KMS-11 (cell line): ENCODE data around the gene ZNF710.

ENCODE experiments used
- H2AFZ ChIP-seq: fragments of 200-600 bp; sonication (generic); 2 replicates; pipeline ENCODE4 v1.6.1; 2016; ENCODE audit warnings: antibody characterized with exemption, mixed run types, low read depth
- H3K27ac ChIP-seq: fragments of 200-600 bp; sonication (generic); 2 replicates; pipeline ENCODE4 v1.6.1; 2016; ENCODE audit warnings: mild to moderate bottlenecking, mixed run types
- H3K27me3 ChIP-seq: fragments of 200-600 bp; sonication (generic); 2 replicates; pipeline ENCODE4 v1.6.1; 2017; ENCODE audit warnings: mild to moderate bottlenecking, low read depth, mixed run types, moderate library complexity; ENCODE audit not compliant: insufficient read depth
- H3K36me3 ChIP-seq: fragments of 200-600 bp; sonication (generic); 2 replicates; pipeline ENCODE4 v1.6.1; 2017; ENCODE audit warnings: mild to moderate bottlenecking, mixed run types; ENCODE audit not compliant: insufficient read depth
- H3K4me1 ChIP-seq: fragments of 200-600 bp; sonication (generic); 2 replicates; pipeline ENCODE4 v1.6.1; 2016; ENCODE audit warnings: mild to moderate bottlenecking, low read depth, mixed run types; ENCODE audit not compliant: poor library complexity, severe bottlenecking
- H3K4me2 ChIP-seq: fragments of 200-600 bp; sonication (generic); 2 replicates; pipeline ENCODE4 v1.7.0; 2016; ENCODE audit warnings: mild to moderate bottlenecking, mixed run types
- H3K4me3 ChIP-seq: fragments of 200-600 bp; sonication (generic); IDR thresholded peaks from 2 replicates; pipeline ENCODE4 v1.6.1; 2017; ENCODE audit warnings: low read depth, low read length, mixed read lengths; ENCODE audit not compliant: insufficient read depth
- H3K79me2 ChIP-seq: fragments of 200-600 bp; sonication (generic); 2 replicates; pipeline ENCODE4 v1.6.1; 2016; ENCODE audit warnings: low read depth, mixed run types; ENCODE audit not compliant: insufficient read depth
- H3K9ac ChIP-seq: fragments of 200-600 bp; sonication (generic); 2 replicates; pipeline ENCODE4 v1.6.1; 2016; ENCODE audit warnings: mild to moderate bottlenecking, mixed run types
- H4K20me1 ChIP-seq: fragments of 200-600 bp; sonication (generic); 2 replicates; pipeline ENCODE4 v1.6.1; 2016; ENCODE audit warnings: mild to moderate bottlenecking, mixed run types; ENCODE audit not compliant: insufficient read depth
- TF ChIP-seq, protein P1 (sequence below): fragments of 200-600 bp; sonication (generic); conservative IDR thresholded peaks from 2 replicates; pipeline ENCODE4 v1.6.1; 2017; ENCODE audit warnings: low read depth, mild to moderate bottlenecking, antibody characterized with exemption, low read length, moderate library complexity, mixed read lengths

The ZNF710 gene

DNA sequence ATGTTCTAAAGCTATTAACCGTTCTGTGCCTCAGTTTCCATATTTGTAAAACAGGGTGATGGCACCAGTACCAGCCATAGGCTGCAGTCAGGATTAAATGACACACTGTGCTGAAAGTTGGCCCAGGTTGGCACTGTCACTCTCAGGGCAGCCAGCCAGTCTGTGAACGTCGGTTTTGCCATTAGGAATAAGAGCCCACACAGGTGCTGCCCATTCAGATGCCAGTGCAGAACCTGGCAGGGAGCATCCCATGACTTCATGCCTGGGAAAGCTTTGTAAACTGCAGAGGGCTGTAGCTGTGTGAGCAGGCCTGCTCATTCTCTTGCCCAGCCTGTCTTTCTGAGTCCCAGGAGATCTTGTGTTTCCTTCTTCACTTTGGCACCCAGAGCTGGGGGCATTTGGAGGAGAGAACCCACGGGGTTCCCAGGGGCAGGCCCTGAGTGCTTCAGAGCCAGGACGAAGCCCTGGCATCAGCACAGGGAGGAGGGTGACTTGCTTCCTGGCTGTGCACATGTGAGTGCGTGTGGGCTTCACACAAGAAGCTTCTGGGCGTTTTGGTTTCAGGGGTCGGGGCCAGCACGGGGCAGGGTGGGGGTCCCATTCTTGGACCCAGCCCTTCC, 46.9 kb downstream of the ZNF710 start:
- Histone ChIP-seq H3K4me2 (peak overlapping the region; percentile 81; the same call in 1 of the 2 replicates), H3K4me3 (no peak overlapping the region), H3K9ac (no peak overlapping the region), H4K20me1 (no peaks in the 10 kb centered on the region), H3K27me3 (no peaks in the 10 kb centered on the region), H3K4me1 (peaks cover 34% of the 10 kb centered on the region), H3K36me3 (no peaks in the 10 kb centered on the region), H3K79me2 (peaks cover 8% of the 10 kb centered on the region; the same call in 1 of the 2 replicates), H3K27ac (peak overlapping the region; percentile 85; the same call in 1 of the 2 replicates), H2AFZ (no peak overlapping the region)
- TF ChIP-seq, protein P1, sequence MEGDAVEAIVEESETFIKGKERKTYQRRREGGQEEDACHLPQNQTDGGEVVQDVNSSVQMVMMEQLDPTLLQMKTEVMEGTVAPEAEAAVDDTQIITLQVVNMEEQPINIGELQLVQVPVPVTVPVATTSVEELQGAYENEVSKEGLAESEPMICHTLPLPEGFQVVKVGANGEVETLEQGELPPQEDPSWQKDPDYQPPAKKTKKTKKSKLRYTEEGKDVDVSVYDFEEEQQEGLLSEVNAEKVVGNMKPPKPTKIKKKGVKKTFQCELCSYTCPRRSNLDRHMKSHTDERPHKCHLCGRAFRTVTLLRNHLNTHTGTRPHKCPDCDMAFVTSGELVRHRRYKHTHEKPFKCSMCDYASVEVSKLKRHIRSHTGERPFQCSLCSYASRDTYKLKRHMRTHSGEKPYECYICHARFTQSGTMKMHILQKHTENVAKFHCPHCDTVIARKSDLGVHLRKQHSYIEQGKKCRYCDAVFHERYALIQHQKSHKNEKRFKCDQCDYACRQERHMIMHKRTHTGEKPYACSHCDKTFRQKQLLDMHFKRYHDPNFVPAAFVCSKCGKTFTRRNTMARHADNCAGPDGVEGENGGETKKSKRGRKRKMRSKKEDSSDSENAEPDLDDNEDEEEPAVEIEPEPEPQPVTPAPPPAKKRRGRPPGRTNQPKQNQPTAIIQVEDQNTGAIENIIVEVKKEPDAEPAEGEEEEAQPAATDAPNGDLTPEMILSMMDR = no peak

- H3K4me3 ChIP-seq = no peak overlapping the region
- H3K27ac ChIP-seq = no peak overlapping the region
- no peaks in the 10 kb centered on the region for H4K20me1 ChIP-seq
- peaks cover 8% of the 10 kb centered on the region; the same call in 1 of the 2 replicates for H3K79me2 ChIP-seq
- no peaks in the 10 kb centered on the region for H3K36me3 ChIP-seq
- TF ChIP-seq, protein P1 = no peak
- no peak overlapping the region for H3K4me2 ChIP-seq
- peaks cover 34% of the 10 kb centered on the region for H3K4me1 ChIP-seq
- no peak overlapping the region for H2AFZ ChIP-seq
- H3K27me3 ChIP-seq = no peaks in the 10 kb centered on the region
- H3K9ac ChIP-seq = no peak overlapping the region
These were observed 47.9 kb downstream of the ZNF710 start for GRCh38 chr15:90049030-90049429.

GRCh38 chr15:90049666-90050604, 48.8 kb downstream of the ZNF710 start:
- no peaks in the 10 kb centered on the region for H4K20me1 ChIP-seq
- H3K4me2 ChIP-seq = no peak overlapping the region
- peaks cover 8% of the 10 kb centered on the region; the same call in 1 of the 2 replicates for H3K79me2 ChIP-seq
- TF ChIP-seq, protein P1 = no peak
- no peak overlapping the region for H3K9ac ChIP-seq
- no peak overlapping the region for H3K27ac ChIP-seq
- H3K4me3 ChIP-seq = no peak overlapping the region
- no peak overlapping the region for H2AFZ ChIP-seq
- H3K36me3 ChIP-seq = no peaks in the 10 kb centered on the region
- H3K4me1 ChIP-seq = peaks cover 33% of the 10 kb centered on the region
- H3K27me3 ChIP-seq = no peaks in the 10 kb centered on the region

DNA sequence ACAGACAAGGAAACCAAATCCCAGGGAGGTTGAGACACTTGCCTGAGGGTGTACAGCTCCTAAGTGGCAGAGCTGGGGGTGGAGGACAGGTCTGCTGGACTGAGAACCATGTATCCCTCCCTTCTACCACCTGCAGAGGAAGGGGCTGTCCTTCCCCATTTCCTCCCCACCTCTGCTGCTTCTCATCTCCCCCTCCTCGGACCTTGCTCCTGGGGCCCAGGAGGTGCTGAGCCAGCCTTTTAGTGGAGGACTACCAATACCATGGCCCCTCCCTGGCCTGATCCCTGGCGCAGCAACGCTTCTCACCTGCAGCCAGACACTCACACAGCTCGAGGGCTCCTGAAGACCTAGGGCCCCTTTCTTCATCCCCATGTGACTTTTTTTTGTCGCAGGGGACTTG, 50.8 kb downstream of the ZNF710 start:
- H3K79me2 ChIP-seq = peaks cover 8% of the 10 kb centered on the region; the same call in 1 of the 2 replicates
- H3K9ac ChIP-seq = no peak overlapping the region
- H3K4me3 ChIP-seq = no peak overlapping the region
- peaks cover 17% of the 10 kb centered on the region for H3K4me1 ChIP-seq
- no peaks in the 10 kb centered on the region for H4K20me1 ChIP-seq
- TF ChIP-seq, protein P1 = no peak
- H3K36me3 ChIP-seq = no peaks in the 10 kb centered on the region
- no peak overlapping the region for H3K27ac ChIP-seq
- H3K4me2 ChIP-seq = no peak overlapping the region
- H2AFZ ChIP-seq = no peak overlapping the region
- no peaks in the 10 kb centered on the region for H3K27me3 ChIP-seq
